GM12878 (cell line): ENCODE measurements around the gene AFF1.

Experiments used
- CTCF ChIP-seq, 3 experiments: IDR thresholded peaks in 2 of 3; conservative IDR thresholded peaks in 1 of 3; 2 replicates each; pipeline ENCODE4 v1.5.1; 2011; ENCODE audit warnings: low read depth in 3 of 3, low read length in 3 of 3, mild to moderate bottlenecking in 3 of 3, control low read depth in 2 of 3, moderate library complexity in 2 of 3, inconsistent platforms in 1 of 3, mixed read lengths in 1 of 3; ENCODE audit not compliant: control insufficient read depth in 2 of 3, insufficient read depth in 1 of 3; ENCODE audit errors: extremely low read depth in 1 of 3
- E2F4 ChIP-seq: IDR thresholded peaks from 2 replicates; pipeline ENCODE4 v1.6.1; 2012; ENCODE audit warnings: low read depth, low read length, improper control_type of control experiment
- ETV6 ChIP-seq, 2 experiments: fragments of 450-650 bp in 1 of 2; IDR thresholded peaks in 1 of 2; conservative IDR thresholded peaks in 1 of 2; 2 replicates each; pipeline ENCODE4 v1.6.1; 2014; ENCODE audit warnings: antibody characterized with exemption in 1 of 2, borderline replicate concordance in 1 of 2, low read depth in 1 of 2, mild to moderate bottlenecking in 1 of 2, moderate library complexity in 1 of 2
- JUND ChIP-seq: IDR thresholded peaks from 2 replicates; pipeline ENCODE4 v1.6.1; 2012; ENCODE audit warnings: low read depth, mild to moderate bottlenecking, low read length, improper control_type of control experiment, moderate library complexity
- POLR2A ChIP-seq: IDR thresholded peaks from 2 replicates; pipeline ENCODE4 v1.6.1; 2011; ENCODE audit warnings: low read depth, mild to moderate bottlenecking, low read length
- POLR2AphosphoS5 ChIP-seq: IDR thresholded peaks from 2 replicates; pipeline ENCODE4 v1.6.1; 2011; ENCODE audit warnings: mild to moderate bottlenecking, low read length, inconsistent platforms
- RAD21 ChIP-seq: IDR thresholded peaks from 2 replicates; pipeline ENCODE4 v1.6.1; 2011; ENCODE audit warnings: mild to moderate bottlenecking, low read depth, low read length, moderate library complexity; ENCODE audit not compliant: insufficient read depth
- RFX5 ChIP-seq: IDR thresholded peaks from 2 replicates; pipeline ENCODE4 v1.6.1; 2011; ENCODE audit warnings: low read depth, low read length, improper control_type of control experiment
- SIN3A ChIP-seq: IDR thresholded peaks from 2 replicates; pipeline ENCODE4 v1.6.1; 2012; ENCODE audit warnings: low read depth, low read length, improper control_type of control experiment
- ZNF217 ChIP-seq: fragments of 450-650 bp; IDR thresholded peaks from 2 replicates; pipeline ENCODE4 v1.6.1; 2017; ENCODE audit warnings: antibody characterized with exemption, mild to moderate bottlenecking

- TF ChIP-seq JUND (no peak), E2F4 (no peak), SIN3A (no peak), RAD21 (no peak), POLR2A (no peak), ZNF217 (no peak), ETV6 (conservative IDR thresholded peaks at IDR 0.05 in 1 of 2, IDR thresholded peaks at IDR 0.05 in 1 of 2; ENCODE audit: borderline replicate concordance in 1 of 2, low read depth in 1 of 2) (no peak), CTCF (IDR thresholded peaks at IDR 0.05 in 2 of 3, conservative IDR thresholded peaks at IDR 0.05 in 1 of 3; ENCODE audit: control insufficient read depth in 2 of 3, extremely low read depth in 1 of 3, insufficient read depth in 1 of 3, low read depth in 3 of 3, low read length in 3 of 3) (no peak), RFX5 (no peak), POLR2AphosphoS5 (no peak)
Measured at GRCh38 chr4:87185146-87185870, 250.5 kb downstream of the AFF1 start.
